ENCODE measurements around the gene NAA50. TPM values are rescaled to one million over a fixed set of nuclear protein-coding genes. Genes with fewer than 3 reads are reported as not detected.

The NAA50 gene
- total and polyA plus RNA-seq, 2 experiments from 2014 or later: 103 to 260 TPM

DNA sequence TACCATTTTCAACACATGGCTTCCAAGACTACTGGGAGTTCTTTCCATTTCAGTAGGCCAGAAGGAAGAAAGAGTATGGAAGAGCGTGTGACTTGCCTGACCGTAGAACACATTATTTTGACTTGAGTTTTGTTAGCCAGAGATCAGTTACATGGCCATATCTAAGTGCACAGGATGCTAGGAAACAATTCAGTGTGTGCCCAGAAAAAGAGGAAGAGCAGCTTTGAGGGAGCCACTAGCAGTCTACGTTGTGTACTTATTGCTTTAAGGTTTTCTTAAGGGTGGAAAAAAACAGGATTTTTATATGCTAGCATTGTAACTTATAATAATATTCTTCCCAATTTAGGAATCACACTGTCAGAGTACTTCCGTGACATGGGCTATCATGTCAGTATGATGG is 48.5 kb upstream of the NAA50 start:
- no peak for TF ChIP-seq EZH2 (IDR thresholded peaks at IDR 0.05; ENCODE audit: low read depth, unreplicated experiment)
- TF ChIP-seq STAT1 (IDR thresholded peaks at IDR 0.05; ENCODE audit: unreplicated experiment): no peak
- no peak for TF ChIP-seq EZH2phosphoT487 (IDR thresholded peaks at IDR 0.05; ENCODE audit: unreplicated experiment)
- no peak for TF ChIP-seq JUNB (IDR thresholded peaks at IDR 0.05; ENCODE audit: unreplicated experiment)
- no peak for TF ChIP-seq NANOG (IDR thresholded peaks at IDR 0.05; ENCODE audit: borderline replicate concordance)
- TF ChIP-seq ZNF331 (CRISPR knock-in tag; IDR thresholded peaks at IDR 0.05; ENCODE audit: low read depth): no peak
- TF ChIP-seq, protein P1, sequence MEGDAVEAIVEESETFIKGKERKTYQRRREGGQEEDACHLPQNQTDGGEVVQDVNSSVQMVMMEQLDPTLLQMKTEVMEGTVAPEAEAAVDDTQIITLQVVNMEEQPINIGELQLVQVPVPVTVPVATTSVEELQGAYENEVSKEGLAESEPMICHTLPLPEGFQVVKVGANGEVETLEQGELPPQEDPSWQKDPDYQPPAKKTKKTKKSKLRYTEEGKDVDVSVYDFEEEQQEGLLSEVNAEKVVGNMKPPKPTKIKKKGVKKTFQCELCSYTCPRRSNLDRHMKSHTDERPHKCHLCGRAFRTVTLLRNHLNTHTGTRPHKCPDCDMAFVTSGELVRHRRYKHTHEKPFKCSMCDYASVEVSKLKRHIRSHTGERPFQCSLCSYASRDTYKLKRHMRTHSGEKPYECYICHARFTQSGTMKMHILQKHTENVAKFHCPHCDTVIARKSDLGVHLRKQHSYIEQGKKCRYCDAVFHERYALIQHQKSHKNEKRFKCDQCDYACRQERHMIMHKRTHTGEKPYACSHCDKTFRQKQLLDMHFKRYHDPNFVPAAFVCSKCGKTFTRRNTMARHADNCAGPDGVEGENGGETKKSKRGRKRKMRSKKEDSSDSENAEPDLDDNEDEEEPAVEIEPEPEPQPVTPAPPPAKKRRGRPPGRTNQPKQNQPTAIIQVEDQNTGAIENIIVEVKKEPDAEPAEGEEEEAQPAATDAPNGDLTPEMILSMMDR (conservative IDR thresholded peaks at IDR 0.05; ENCODE audit: low read depth in 2 of 2): no peak
- TF ChIP-seq POLR2AphosphoS5 (IDR thresholded peaks at IDR 0.05; ENCODE audit: low read depth): no peak
- TF ChIP-seq ETS1 (IDR thresholded peaks at IDR 0.05): no peak
- TF ChIP-seq CREB1 (CRISPR knock-in tag; IDR thresholded peaks at IDR 0.05; ENCODE audit: low read depth): no peak
- TF ChIP-seq REST (IDR thresholded peaks at IDR 0.05; ENCODE audit: unreplicated experiment): no peak
- TF ChIP-seq, protein P2, sequence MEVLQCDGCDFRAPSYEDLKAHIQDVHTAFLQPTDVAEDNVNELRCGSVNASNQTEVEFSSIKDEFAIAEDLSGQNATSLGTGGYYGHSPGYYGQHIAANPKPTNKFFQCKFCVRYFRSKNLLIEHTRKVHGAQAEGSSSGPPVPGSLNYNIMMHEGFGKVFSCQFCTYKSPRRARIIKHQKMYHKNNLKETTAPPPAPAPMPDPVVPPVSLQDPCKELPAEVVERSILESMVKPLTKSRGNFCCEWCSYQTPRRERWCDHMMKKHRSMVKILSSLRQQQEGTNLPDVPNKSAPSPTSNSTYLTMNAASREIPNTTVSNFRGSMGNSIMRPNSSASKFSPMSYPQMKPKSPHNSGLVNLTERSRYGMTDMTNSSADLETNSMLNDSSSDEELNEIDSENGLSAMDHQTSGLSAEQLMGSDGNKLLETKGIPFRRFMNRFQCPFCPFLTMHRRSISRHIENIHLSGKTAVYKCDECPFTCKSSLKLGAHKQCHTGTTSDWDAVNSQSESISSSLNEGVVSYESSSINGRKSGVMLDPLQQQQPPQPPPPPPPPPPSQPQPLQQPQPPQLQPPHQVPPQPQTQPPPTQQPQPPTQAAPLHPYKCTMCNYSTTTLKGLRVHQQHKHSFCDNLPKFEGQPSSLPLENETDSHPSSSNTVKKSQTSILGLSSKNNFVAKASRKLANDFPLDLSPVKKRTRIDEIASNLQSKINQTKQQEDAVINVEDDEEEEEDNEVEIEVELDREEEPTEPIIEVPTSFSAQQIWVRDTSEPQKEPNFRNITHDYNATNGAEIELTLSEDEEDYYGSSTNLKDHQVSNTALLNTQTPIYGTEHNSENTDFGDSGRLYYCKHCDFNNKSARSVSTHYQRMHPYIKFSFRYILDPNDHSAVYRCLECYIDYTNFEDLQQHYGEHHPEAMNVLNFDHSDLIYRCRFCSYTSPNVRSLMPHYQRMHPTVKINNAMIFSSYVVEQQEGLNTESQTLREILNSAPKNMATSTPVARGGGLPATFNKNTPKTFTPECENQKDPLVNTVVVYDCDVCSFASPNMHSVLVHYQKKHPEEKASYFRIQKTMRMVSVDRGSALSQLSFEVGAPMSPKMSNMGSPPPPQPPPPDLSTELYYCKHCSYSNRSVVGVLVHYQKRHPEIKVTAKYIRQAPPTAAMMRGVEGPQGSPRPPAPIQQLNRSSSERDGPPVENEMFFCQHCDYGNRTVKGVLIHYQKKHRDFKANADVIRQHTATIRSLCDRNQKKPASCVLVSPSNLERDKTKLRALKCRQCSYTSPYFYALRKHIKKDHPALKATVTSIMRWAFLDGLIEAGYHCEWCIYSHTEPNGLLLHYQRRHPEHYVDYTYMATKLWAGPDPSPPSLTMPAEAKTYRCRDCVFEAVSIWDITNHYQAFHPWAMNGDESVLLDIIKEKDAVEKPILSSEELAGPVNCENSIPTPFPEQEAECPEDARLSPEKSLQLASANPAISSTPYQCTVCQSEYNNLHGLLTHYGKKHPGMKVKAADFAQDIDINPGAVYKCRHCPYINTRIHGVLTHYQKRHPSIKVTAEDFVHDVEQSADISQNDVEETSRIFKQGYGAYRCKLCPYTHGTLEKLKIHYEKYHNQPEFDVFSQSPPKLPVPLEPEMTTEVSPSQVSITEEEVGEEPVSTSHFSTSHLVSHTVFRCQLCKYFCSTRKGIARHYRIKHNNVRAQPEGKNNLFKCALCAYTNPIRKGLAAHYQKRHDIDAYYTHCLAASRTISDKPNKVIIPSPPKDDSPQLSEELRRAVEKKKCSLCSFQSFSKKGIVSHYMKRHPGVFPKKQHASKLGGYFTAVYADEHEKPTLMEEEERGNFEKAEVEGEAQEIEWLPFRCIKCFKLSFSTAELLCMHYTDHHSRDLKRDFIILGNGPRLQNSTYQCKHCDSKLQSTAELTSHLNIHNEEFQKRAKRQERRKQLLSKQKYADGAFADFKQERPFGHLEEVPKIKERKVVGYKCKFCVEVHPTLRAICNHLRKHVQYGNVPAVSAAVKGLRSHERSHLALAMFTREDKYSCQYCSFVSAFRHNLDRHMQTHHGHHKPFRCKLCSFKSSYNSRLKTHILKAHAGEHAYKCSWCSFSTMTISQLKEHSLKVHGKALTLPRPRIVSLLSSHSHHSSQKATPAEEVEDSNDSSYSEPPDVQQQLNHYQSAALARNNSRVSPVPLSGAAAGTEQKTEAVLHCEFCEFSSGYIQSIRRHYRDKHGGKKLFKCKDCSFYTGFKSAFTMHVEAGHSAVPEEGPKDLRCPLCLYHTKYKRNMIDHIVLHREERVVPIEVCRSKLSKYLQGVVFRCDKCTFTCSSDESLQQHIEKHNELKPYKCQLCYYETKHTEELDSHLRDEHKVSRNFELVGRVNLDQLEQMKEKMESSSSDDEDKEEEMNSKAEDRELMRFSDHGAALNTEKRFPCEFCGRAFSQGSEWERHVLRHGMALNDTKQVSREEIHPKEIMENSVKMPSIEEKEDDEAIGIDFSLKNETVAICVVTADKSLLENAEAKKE (CRISPR knock-in tag; IDR thresholded peaks at IDR 0.05): no peak
- TF ChIP-seq ZNF114 (CRISPR knock-in tag; IDR thresholded peaks at IDR 0.05): no peak
- no peaks in the 10 kb centered on the region for H3K9me3 Mint-ChIP-seq
- Histone ChIP-seq H3K9me2 (ENCODE audit: insufficient read depth) (no peaks in the 10 kb centered on the region), H4K20me1 (replicated peaks; ENCODE audit: insufficient read depth) (no peaks in the 10 kb centered on the region), H3K4me2 (no peak overlapping the region), H3K27ac (ENCODE audit: low read depth) (no peak overlapping the region), H3K36me3 (ENCODE audit: insufficient read depth) (peaks cover 6% of the 10 kb centered on the region; the same call in 1 of the 2 replicates), H3K79me2 (replicated peaks; ENCODE audit: insufficient read depth) (no peaks in the 10 kb centered on the region), H3K4me3 (no peak overlapping the region), H2AFZ (no peak overlapping the region), H3F3A (replicated peaks; ENCODE audit: low read depth) (no peaks in the 10 kb centered on the region), H3K27me3 (ENCODE audit: insufficient read depth) (no peaks in the 10 kb centered on the region), H3K4me1 (ENCODE audit: insufficient read depth) (no peaks in the 10 kb centered on the region)
- DNase-seq (ENCODE audit: low spot score) (no peak), ATAC-seq (no peak)
- peaks cover 17% of the 10 kb centered on the region for H3K36me3 Mint-ChIP-seq (ENCODE audit: low read depth)
- no peaks in the 10 kb centered on the region for H3K4me1 Mint-ChIP-seq
- H3K4me3 Mint-ChIP-seq: no peak overlapping the region
- H3K27ac Mint-ChIP-seq: no peak overlapping the region
- no peaks in the 10 kb centered on the region for H3K27me3 Mint-ChIP-seq (ENCODE audit: insufficient read depth, low read depth, poor library complexity)

All from GM23338 (cell line).